Heart right ventricle (tissue), 16 donors: ENCODE data around the gene CARMIL1. TPM values are rescaled to one million over a fixed set of nuclear protein-coding genes. Genes with fewer than 3 reads are reported as not detected.
A peak's percentile ranks its signal among the peaks of the same experiment; 100 is the strongest.

ENCODE experiments used
- ATAC-seq, 8 donors: fragments of 200-7000 bp; cut with Tn5 transposase; one replicate each; pipeline ENCODE4 v1.9.1; 2020; ENCODE audit warnings: mild to moderate bottlenecking in 8 of 8, moderate library complexity in 8 of 8, moderate number of reproducible peaks in 1 of 8
- DNase-seq, 2 donors: peaks; one replicate each; pipeline ENCODE4 v3.0.0-alpha.2; 2020
- H3K27ac ChIP-seq, 10 donors: fragments of 200-600 bp; sonication (generic) in 2 of 10; one replicate each; pipeline versions ENCODE4 v1.5.0 to v1.8.0; 2020 to 2022; ENCODE audit warnings: mild to moderate bottlenecking in 3 of 10
- H3K27me3 ChIP-seq, 7 donors: fragments of 200-600 bp; one replicate each; pipeline ENCODE4 v1.8.0; 2021 to 2022; ENCODE audit warnings: mild to moderate bottlenecking in 2 of 7
- H3K36me3 ChIP-seq, 9 donors: fragments of 200-600 bp; sonication (generic) in 1 of 9; one replicate each; pipeline versions ENCODE4 v1.5.0 to v1.8.0; 2020 to 2022; ENCODE audit warnings: mild to moderate bottlenecking in 2 of 9
- H3K4me1 ChIP-seq, 9 donors: fragments of 200-600 bp; sonication (generic) in 1 of 9; one replicate each; pipeline versions ENCODE4 v1.5.0 to v1.8.0; 2020 to 2022; ENCODE audit warnings: mild to moderate bottlenecking in 4 of 9
- H3K4me3 ChIP-seq, 10 donors: fragments of 200-600 bp; sonication (generic) in 2 of 10; one replicate each; pipeline versions ENCODE4 v1.5.0 to v1.8.0; 2020 to 2022; ENCODE audit warnings: mild to moderate bottlenecking in 7 of 10, moderate library complexity in 2 of 10
- H3K9me3 ChIP-seq, 11 donors: fragments of 200-600 bp in 10 of 11; sonication (generic) in 2 of 11; one replicate each; pipeline versions ENCODE4 v1.5.0 to v1.8.0; 2013 to 2022; ENCODE audit warnings: mild to moderate bottlenecking in 2 of 11, control low read depth in 1 of 11, moderate library complexity in 1 of 11
- CTCF ChIP-seq, 9 donors: fragments of 200-600 bp; sonication (generic) in 2 of 9; IDR thresholded peaks; one replicate each; pipeline versions ENCODE4 v1.5.0 to v1.8.0; 2021 to 2022; ENCODE audit warnings: antibody characterized with exemption in 9 of 9, mild to moderate bottlenecking in 5 of 9, moderate library complexity in 1 of 9
- WGBS, 2 donors: extraction: QIAGEN DNeasy Blood & Tissue Kit; methylation state at CpG; one replicate each; pipeline ENCODE4 v1.1.7; 2013; ENCODE audit warnings: inconsistent platforms in 1 of 2; 5-methylcytosine and 5-hydroxymethylcytosine counted together
- intact Hi-C, 10 donors: fragments of 100-400 bp; cut with DNase I; formaldehyde crosslinking; loops; one replicate each; pipeline versions ENCODE4 v1.11.1 to v1.14.2; 2022
- polyA plus RNA-seq, 2 donors: library from polyadenylated mRNA; stranded (reverse); fragments of 200-250 nt; gene quantifications; one replicate each; pipeline ENCODE4 v1.2.3, GENCODE V29; 2013
- total RNA-seq, 10 donors: library from RNA; stranded (reverse); fragmentation: NEBNext Ultra II Directional in 3 of 10; extraction: Animal tissue kit (Norgen Biotek cat#: 25700) in 3 of 10; gene quantifications; one replicate each; pipeline versions ENCODE4 v1.2.1 to v1.2.4, GENCODE V29; 2021 to 2023
- donor health status: Arrhythmogenic right ventricular cardiomyopathy.
- donor health status: ischemic (EF 13 %, LVEDD 7.1; RV severe dilation, severe dysfunction).
- donor health status: healthy with polysubstance abuse.
- donor health status: DM: no; HTN: yes; CAD: no.
- donor health status: DM: no; HTN: no; CAD: no.
- donor health status: ischemic (EF 25% LVEDD 6.9; RV normal size, moderate dysfunction).
- donor health status: ischemic (EF 25% LVEDD 5.7; RV mildly dilated, moderate dysfunction).
- donor health status: healthy.
- donor health status: DM: yes; HTN: yes; CAD: no.
- donor health status: Ischemic cardiomyopathy.
- donor health status: ischemic (EF 35%, LVEDD 5.7; RV mildly dilated, moderate dysfunction).
- donor health status: nonischemic (EF 11% LVEDD 7.7; RV severe dilation, severe dysfunction).
- donor health status: DM: yes; HTN: yes; CAD: no.
- donor health status: PGD.
- donor health status: ischemic (EF 29% LVEDD 5.4; RV normal size, mild dysfunction).
- donor health status: nonischemic (EF 23%, LVEDD 6.1; RV moderate dilation, normal function).

CARMIL1 gene
- total and polyA plus RNA-seq, 12 donors = 1.2 to 10.3 (median 4.1) TPM

GRCh38 chr6:25365154-25365553 is 86.0 kb downstream of the CARMIL1 start:
- Histone ChIP-seq H3K9me3 (no peaks in the 10 kb centered on the region), H3K4me1 (peaks cover 4 to 58% (median 27%) of the 10 kb centered on the region in 9 donors), H3K36me3 (no peaks in the 10 kb centered on the region), H3K27ac (no peak overlapping the region), H3K4me3 (no peak overlapping the region), H3K27me3 (no peaks in the 10 kb centered on the region)
- TF ChIP-seq CTCF (IDR thresholded peaks at IDR 0.05) = no peak
- DNase-seq (no peak), ATAC-seq (no peak)
- WGBS, 2 donors = 84 to 89% methylated on average over 5 of the region's 5 CpGs
- intact Hi-C loops = loop anchor here in 1 of 10 donors (10.0 kb wide), 1 partner anchor 120 kb away; no protein-coding TSS in a partner anchor

- DNase-seq (no peak), ATAC-seq (no peak)
- Histone ChIP-seq H3K27ac (peak overlapping the region in 1 of 10 donors; percentile 64), H3K27me3 (no peaks in the 10 kb centered on the region), H3K9me3 (peaks cover 0 to 5% (median 0%) of the 10 kb centered on the region in 11 donors), H3K36me3 (no peaks in the 10 kb centered on the region), H3K4me3 (no peak overlapping the region), H3K4me1 (peaks cover 4 to 55% (median 20%) of the 10 kb centered on the region in 9 donors)
- intact Hi-C loops = loop anchor here in 1 of 10 donors (10.0 kb wide), 1 partner anchor 118 kb away; no protein-coding TSS in a partner anchor
- WGBS, 2 donors = 68 to 93% methylated on average over 1 of the region's 1 CpG
- no peak for TF ChIP-seq CTCF (IDR thresholded peaks at IDR 0.05)
These were observed 87.8 kb downstream of the CARMIL1 start for GRCh38 chr6:25366903-25367545.

- no peak for TF ChIP-seq CTCF (IDR thresholded peaks at IDR 0.05)
- no peaks in the 10 kb centered on the region for H3K27me3 ChIP-seq
- intact Hi-C loops = loop anchor here in 1 of 10 donors (10.0 kb wide), 1 partner anchor 116 kb away; no protein-coding TSS in a partner anchor
- peak overlapping the region in 1 of 10 donors; percentile 10 for H3K4me3 ChIP-seq
- DNase-seq (peak in 1 of 2 donors; percentile 28), ATAC-seq (peak; percentile 22 to 79 (median 53))
- H3K36me3 ChIP-seq = no peaks in the 10 kb centered on the region
- 45 to 57% methylated on average over 6 of the region's 6 CpGs for WGBS, 2 donors
- peak overlapping the region in 6 of 10 donors; percentile 23 to 70 (median 32) for H3K27ac ChIP-seq
- H3K9me3 ChIP-seq = peaks cover 0 to 12% (median 0%) of the 10 kb centered on the region in 11 donors
- H3K4me1 ChIP-seq = peaks cover 4 to 49% (median 20%) of the 10 kb centered on the region in 9 donors
These were observed 89.9 kb downstream of the CARMIL1 start for GRCh38 chr6:25369036-25369432.

- intact Hi-C loops = loop anchor here in 1 of 10 donors (10.0 kb wide), 1 partner anchor 115 kb away; no protein-coding TSS in a partner anchor
- H3K36me3 ChIP-seq = no peaks in the 10 kb centered on the region
- no peaks in the 10 kb centered on the region for H3K27me3 ChIP-seq
- 50 to 53% methylated on average over 10 of the region's 10 CpGs for WGBS, 2 donors
- H3K9me3 ChIP-seq = peaks cover 0 to 18% (median 0%) of the 10 kb centered on the region in 11 donors
- H3K27ac ChIP-seq = peak overlapping the region in 6 of 10 donors; percentile 23 to 70 (median 32)
- ATAC-seq = peak; percentile 26 to 81 (median 75)
- no peak for TF ChIP-seq CTCF (IDR thresholded peaks at IDR 0.05)
- H3K4me3 ChIP-seq = peak overlapping the region in 1 of 10 donors; percentile 10
- peak in 1 of 2 donors; percentile 37 for DNase-seq
- H3K4me1 ChIP-seq = peaks cover 4 to 45% (median 20%) of the 10 kb centered on the region in 9 donors
These were observed 90.4 kb downstream of the CARMIL1 start for GRCh38 chr6:25369433-25370177.
